SU-DHL-6 (cell line): ENCODE measurements around the gene ABCB1.
"Not testable (repeated sequence)": the region's sequence is repeated elsewhere in the genome, so short reads cannot be mapped to it uniquely, and the experiment has no call there.

Experiments used
- H2AFZ ChIP-seq: fragments of 200-600 bp; sonication (generic); 2 replicates; pipeline ENCODE4 v1.6.1; 2014; ENCODE audit warnings: low read depth, mild to moderate bottlenecking, moderate library complexity, mixed read lengths, antibody characterized with exemption, low read length; ENCODE audit not compliant: severe bottlenecking
- H3F3A ChIP-seq: fragments of 200-600 bp; shearing (Covaris generic); 2 replicates; pipeline ENCODE4 v1.6.0; 2016; ENCODE audit warnings: antibody characterized with exemption, mild to moderate bottlenecking; ENCODE audit not compliant: insufficient read depth
- H3K27ac ChIP-seq: fragments of 200-600 bp; sonication (generic); 2 replicates; pipeline ENCODE4 v1.5.1; 2016; ENCODE audit warnings: low read depth, mild to moderate bottlenecking, low read length, moderate library complexity, mixed read lengths
- H3K27me3 ChIP-seq: fragments of 200-600 bp; sonication (generic), shearing (Covaris generic); 2 replicates; pipeline ENCODE4 v1.6.0; 2014; ENCODE audit warnings: mild to moderate bottlenecking, low read length
- H3K36me3 ChIP-seq: fragments of 200-600 bp; sonication (generic); 2 replicates; pipeline ENCODE4 v1.6.1; 2014; ENCODE audit warnings: mild to moderate bottlenecking, low read length, mixed read lengths
- H3K4me2 ChIP-seq: fragments of 300-600, 200-600 bp; shearing (Covaris generic), sonication (generic); 2 replicates; pipeline ENCODE4 v1.6.0; 2014; ENCODE audit warnings: low read length, low read depth, mild to moderate bottlenecking; ENCODE audit not compliant: poor library complexity, severe bottlenecking
- H3K4me3 ChIP-seq: fragments of 200-600 bp; sonication (generic); 2 replicates; pipeline ENCODE4 v1.5.1; 2014; ENCODE audit warnings: antibody characterized with exemption, low read length, mild to moderate bottlenecking, mixed read lengths; ENCODE audit not compliant: insufficient read depth, poor library complexity, severe bottlenecking
- H3K79me2 ChIP-seq: fragments of 200-600 bp; sonication (generic); 2 replicates; pipeline ENCODE4 v1.6.1; 2014; ENCODE audit warnings: mild to moderate bottlenecking, low read length, moderate library complexity; ENCODE audit not compliant: insufficient read depth
- H3K9ac ChIP-seq: fragments of 200-600 bp; sonication (generic); 2 replicates; pipeline ENCODE4 v1.7.0; 2014; ENCODE audit warnings: mild to moderate bottlenecking, low read length
- H3K9me2 ChIP-seq: fragments of 200-600 bp; sonication (generic); replicated peaks from 2 replicates; pipeline ENCODE4 v1.6.1; 2014; ENCODE audit warnings: low read length; ENCODE audit not compliant: insufficient read depth
- H3K9me3 ChIP-seq: fragments of 200-600 bp; sonication (generic); 2 replicates; pipeline ENCODE4 v1.6.1; 2014; ENCODE audit warnings: low read length, mixed read lengths; ENCODE audit not compliant: insufficient read depth
- H4K20me1 ChIP-seq: fragments of 200-600 bp; sonication (generic); 2 replicates; pipeline ENCODE4 v1.6.1; 2014; ENCODE audit warnings: low read depth, mild to moderate bottlenecking, antibody characterized with exemption, low read length, moderate library complexity, mixed read lengths
- CTCF ChIP-seq: fragments of 200-600 bp; sonication (generic); IDR thresholded peaks from one replicate; pipeline ENCODE4 v1.5.1; 2017; ENCODE audit warnings: antibody characterized with exemption, mild to moderate bottlenecking, low read length, moderate library complexity; ENCODE audit not compliant: insufficient read depth, poor library complexity, severe bottlenecking
- EZH2phosphoT487 ChIP-seq: fragments of 200-600 bp; sonication (generic), shearing (Covaris generic); conservative IDR thresholded peaks from 2 replicates; pipeline ENCODE4 v1.6.1; 2018; ENCODE audit warnings: mild to moderate bottlenecking, antibody characterized with exemption, low read length, moderate library complexity, mixed read lengths

Gene ABCB1

GRCh38 chr7:87463982-87464381 is 136.7 kb downstream of the ABCB1 start:
- TF ChIP-seq CTCF (no peak), EZH2phosphoT487 (no peak)
- no peak overlapping the region for H3K4me3 ChIP-seq
- H2AFZ ChIP-seq = no peak overlapping the region

GRCh38 chr7:87460444-87460843 is 140.2 kb downstream of the ABCB1 start:
- H3K4me3 ChIP-seq, H3K9ac ChIP-seq, H3K9me3 ChIP-seq, H3K27me3 ChIP-seq, H3K79me2 ChIP-seq, H3K9me2 ChIP-seq, H3K27ac ChIP-seq, H3K36me3 ChIP-seq, H3F3A ChIP-seq, H3K4me2 ChIP-seq, H4K20me1 ChIP-seq, H2AFZ ChIP-seq: not testable (repeated sequence)

More at GRCh38 chr7:87463982-87464381, 136.7 kb downstream of the ABCB1 start:
- H3K27me3 ChIP-seq = no peaks in the 10 kb centered on the region; the same call in 1 of the 2 replicates
- H4K20me1 ChIP-seq = no peaks in the 10 kb centered on the region
- H3K9me2 ChIP-seq = no peaks in the 10 kb centered on the region
- H3K4me2 ChIP-seq = no peak overlapping the region
- no peaks in the 10 kb centered on the region for H3F3A ChIP-seq
- H3K9me3 ChIP-seq = no peaks in the 10 kb centered on the region
- H3K79me2 ChIP-seq = no peaks in the 10 kb centered on the region
- no peaks in the 10 kb centered on the region for H3K36me3 ChIP-seq
- no peak overlapping the region for H3K27ac ChIP-seq
- no peak overlapping the region for H3K9ac ChIP-seq

GRCh38 chr7:87459941-87460340 is 140.7 kb downstream of the ABCB1 start:
- Histone ChIP-seq H3K27ac (no peak overlapping the region), H3K36me3 (no peaks in the 10 kb centered on the region), H4K20me1 (no peaks in the 10 kb centered on the region), H3F3A (no peaks in the 10 kb centered on the region), H3K4me3 (no peak overlapping the region), H3K4me2 (no peak overlapping the region), H3K9me3 (no peaks in the 10 kb centered on the region), H3K27me3 (no peaks in the 10 kb centered on the region; the same call in 1 of the 2 replicates), H3K9ac (no peak overlapping the region), H2AFZ (no peak overlapping the region), H3K79me2 (no peaks in the 10 kb centered on the region), H3K9me2 (no peaks in the 10 kb centered on the region)
- TF ChIP-seq EZH2phosphoT487 (no peak), CTCF (no peak)

- H3K4me2 ChIP-seq = no peak overlapping the region
- no peak overlapping the region for H2AFZ ChIP-seq
- no peak for TF ChIP-seq EZH2phosphoT487
- no peak for TF ChIP-seq CTCF
- no peak overlapping the region for H3K9ac ChIP-seq
- H3K27me3 ChIP-seq = no peaks in the 10 kb centered on the region; the same call in 1 of the 2 replicates
- no peaks in the 10 kb centered on the region for H4K20me1 ChIP-seq
- no peaks in the 10 kb centered on the region for H3K36me3 ChIP-seq
- no peaks in the 10 kb centered on the region for H3K79me2 ChIP-seq
- H3K27ac ChIP-seq = no peak overlapping the region
- H3F3A ChIP-seq = no peaks in the 10 kb centered on the region
- no peaks in the 10 kb centered on the region for H3K9me3 ChIP-seq
- no peaks in the 10 kb centered on the region for H3K9me2 ChIP-seq
- no peak overlapping the region for H3K4me3 ChIP-seq
These were observed 142.5 kb downstream of the ABCB1 start for GRCh38 chr7:87458148-87458547.
